NCI-H69 (cell line): Measurements from ENCODE around the gene PTPN3.

Experiments used
- DNase-seq: peaks from one replicate; lab custom pipeline; 2025; lab: John Stamatoyannopoulos, UW

Gene PTPN3

DNA sequence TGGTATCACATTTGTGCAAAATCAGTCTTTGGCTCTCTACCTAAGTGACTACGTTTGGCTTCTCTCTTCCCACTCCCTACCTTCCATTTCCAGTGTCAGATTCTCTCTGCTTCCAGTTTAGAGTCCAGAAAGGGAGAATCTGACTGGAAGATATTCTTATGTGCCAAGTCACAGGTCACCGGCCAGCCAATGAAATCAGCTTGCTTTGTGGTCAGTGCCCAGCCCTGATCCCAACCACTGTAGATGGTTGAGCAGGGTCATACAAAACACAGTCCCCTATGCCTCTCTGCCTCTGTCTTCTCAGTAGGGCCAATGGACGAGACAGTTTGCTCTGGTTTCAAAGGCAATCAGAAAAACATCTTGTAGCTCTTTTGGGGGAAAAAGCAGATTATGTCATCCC is 161.7 kb downstream of the PTPN3 start:
- no peak for DNase-seq

DNA sequence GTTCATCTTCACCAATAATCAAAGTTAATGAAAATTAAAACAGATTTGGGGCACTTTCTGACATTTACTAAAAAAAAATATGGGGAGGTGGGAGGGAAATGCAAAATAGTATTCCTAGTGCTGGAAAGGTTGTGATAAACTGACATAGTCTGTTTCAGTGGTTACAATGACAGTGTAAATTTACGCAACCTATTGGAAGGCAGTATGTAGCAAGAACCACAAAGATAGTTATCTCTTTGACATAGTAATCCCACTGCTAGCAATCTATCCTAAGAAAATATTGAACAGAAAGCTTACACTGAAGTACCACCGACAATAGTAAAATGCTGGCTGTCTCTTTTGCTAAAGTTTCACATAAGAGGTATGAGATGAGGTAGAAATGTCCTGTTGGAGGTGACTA is 162.2 kb downstream of the PTPN3 start:
- no peak for DNase-seq

DNA sequence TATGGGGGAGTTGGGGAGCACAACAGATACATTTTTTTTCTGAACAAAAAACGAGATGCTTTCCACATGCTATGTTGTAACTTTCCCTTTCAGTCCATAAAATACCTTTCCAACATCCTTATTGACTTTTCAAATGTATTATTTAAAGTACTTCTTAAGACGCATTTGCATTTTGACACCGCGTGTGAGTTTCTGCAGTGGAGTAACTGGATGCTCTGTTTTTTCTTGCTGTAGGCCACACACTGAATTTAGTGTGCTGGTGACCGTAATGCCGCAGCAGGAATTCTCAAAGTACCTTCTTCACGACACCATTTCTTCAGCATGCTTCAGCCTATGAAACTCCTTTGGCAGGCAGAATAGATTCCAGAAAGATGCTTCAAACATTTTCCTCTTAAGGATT is 163.0 kb downstream of the PTPN3 start:
- no peak for DNase-seq

DNA sequence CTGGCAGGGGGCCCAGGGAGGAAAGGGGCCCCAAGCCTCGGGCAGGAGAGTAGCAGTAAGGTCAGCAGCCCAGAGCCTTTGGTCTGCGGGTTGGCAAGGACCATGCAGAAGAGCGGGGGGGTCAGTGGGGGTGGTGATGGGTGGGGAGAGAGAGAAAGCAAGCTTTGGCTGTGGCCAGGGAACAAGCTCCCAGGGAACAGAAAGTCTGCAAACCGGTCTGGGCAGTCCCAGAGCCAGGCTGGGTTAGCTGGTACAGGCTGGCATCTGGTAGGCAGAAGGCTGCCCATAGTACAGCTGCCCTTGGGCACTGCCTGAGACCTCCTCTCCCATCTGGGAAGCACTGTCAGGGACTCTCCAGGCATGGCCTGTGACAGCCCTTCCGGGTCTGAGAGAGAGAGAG is 166.8 kb downstream of the PTPN3 start:
- DNase-seq: no peak

DNA sequence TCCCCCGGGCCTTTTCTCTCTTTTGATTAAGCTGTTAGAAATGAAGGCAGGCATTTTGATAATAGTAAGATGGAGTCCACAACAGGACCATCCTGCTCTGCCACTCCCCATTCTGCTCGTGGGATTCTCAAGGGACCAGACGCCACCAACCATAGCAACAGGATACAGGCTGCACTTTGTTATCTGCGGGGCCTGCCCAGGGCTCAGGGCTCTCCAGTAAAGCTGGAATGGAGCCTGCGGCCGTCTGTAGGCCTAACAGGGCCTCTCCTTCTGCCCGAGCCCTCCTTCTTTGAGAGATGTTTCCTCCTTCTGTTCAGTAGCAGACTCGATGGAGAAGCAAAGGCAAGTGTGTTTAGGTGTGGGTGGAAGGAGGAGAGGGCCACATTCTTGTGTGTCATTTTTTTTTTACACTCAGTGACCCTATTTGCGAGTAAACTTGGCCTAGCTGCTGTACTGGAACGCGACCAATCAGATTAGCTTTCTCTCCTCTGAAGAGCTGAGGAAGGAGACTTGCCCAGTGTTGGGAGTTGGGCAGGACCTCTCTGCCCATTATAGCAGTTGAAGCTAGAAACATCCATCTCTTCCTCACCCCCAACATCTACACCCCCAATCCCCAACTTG is 168.4 kb downstream of the PTPN3 start:
- DNase-seq: peak; percentile 62

DNA sequence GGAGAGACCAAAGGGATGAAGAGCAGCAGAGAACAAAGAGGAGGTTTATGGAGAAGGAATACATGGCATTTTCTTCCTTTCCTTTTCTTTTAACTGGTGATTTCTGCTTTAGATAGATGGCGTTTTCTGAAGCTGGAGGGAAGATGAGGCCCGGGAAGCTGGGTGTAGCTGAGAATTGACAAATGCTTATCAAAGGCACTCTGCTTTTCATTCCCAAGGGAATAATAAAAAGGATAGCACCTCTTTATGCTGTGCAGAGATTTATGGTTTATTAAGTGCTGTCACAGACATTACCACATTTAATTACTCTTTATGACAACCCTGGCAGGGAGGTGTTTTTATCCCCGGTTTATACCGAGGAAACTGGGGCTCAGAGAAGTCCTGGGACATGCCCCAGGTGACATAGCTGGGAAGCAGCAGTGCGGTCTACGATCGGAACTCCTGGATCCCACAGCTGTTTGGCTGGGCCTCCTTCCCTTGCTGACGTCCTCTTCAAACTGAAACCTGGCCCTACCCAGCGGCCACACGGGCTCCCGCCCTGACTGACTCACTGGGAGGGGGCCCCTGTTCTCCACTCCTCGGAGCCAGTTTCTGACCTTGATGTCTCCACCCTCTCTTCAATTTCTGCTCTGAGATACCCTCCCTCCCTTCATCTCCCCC is 169.0 kb downstream of the PTPN3 start:
- DNase-seq: peak; percentile 80
